IgD-negative memory B cell (primary cell): ENCODE results near the gene HID1. TPM values are rescaled to one million over a fixed set of nuclear protein-coding genes. Genes with fewer than 3 reads are reported as not detected.
A peak's percentile ranks its signal among the peaks of the same experiment; 100 is the strongest.

Experiments used
- H3K27ac Mint-ChIP-seq, 3 donors: one replicate each; pipeline ENCODE4 v1.8.0; 2020 to 2022; ENCODE audit warnings: mild to moderate bottlenecking in 3 of 3, mixed read lengths in 3 of 3, moderate library complexity in 1 of 3
- H3K27me3 Mint-ChIP-seq: one replicate; pipeline ENCODE4 v1.8.0; 2021; ENCODE audit warnings: mixed read lengths
- H3K36me3 Mint-ChIP-seq: one replicate; pipeline ENCODE4 v1.8.0; 2020; ENCODE audit warnings: mild to moderate bottlenecking, mixed read lengths
- H3K4me1 Mint-ChIP-seq, 3 donors: one replicate each; pipeline ENCODE4 v1.8.0; 2020 to 2022; ENCODE audit warnings: mixed read lengths in 3 of 3, mild to moderate bottlenecking in 1 of 3
- H3K4me3 Mint-ChIP-seq, 4 donors: one replicate each; pipeline ENCODE4 v1.8.0; 2020 to 2022; ENCODE audit warnings: mild to moderate bottlenecking in 4 of 4, mixed read lengths in 4 of 4, moderate library complexity in 3 of 4
- H3K9me3 Mint-ChIP-seq, 3 donors: one replicate each; pipeline ENCODE4 v1.8.0; 2020 to 2021; ENCODE audit warnings: mixed read lengths in 3 of 3, mild to moderate bottlenecking in 1 of 3
- polyA plus RNA-seq: library from polyadenylated mRNA; unstranded; fragments of 300-500 nt; fragmentation: Illumina TruSeq; gene quantifications from one replicate; pipeline ENCODE4 v1.2.3, GENCODE V29; 2021

Gene HID1
- polyA plus RNA-seq, 1 donor from 2014 or later = 1.2 TPM

DNA sequence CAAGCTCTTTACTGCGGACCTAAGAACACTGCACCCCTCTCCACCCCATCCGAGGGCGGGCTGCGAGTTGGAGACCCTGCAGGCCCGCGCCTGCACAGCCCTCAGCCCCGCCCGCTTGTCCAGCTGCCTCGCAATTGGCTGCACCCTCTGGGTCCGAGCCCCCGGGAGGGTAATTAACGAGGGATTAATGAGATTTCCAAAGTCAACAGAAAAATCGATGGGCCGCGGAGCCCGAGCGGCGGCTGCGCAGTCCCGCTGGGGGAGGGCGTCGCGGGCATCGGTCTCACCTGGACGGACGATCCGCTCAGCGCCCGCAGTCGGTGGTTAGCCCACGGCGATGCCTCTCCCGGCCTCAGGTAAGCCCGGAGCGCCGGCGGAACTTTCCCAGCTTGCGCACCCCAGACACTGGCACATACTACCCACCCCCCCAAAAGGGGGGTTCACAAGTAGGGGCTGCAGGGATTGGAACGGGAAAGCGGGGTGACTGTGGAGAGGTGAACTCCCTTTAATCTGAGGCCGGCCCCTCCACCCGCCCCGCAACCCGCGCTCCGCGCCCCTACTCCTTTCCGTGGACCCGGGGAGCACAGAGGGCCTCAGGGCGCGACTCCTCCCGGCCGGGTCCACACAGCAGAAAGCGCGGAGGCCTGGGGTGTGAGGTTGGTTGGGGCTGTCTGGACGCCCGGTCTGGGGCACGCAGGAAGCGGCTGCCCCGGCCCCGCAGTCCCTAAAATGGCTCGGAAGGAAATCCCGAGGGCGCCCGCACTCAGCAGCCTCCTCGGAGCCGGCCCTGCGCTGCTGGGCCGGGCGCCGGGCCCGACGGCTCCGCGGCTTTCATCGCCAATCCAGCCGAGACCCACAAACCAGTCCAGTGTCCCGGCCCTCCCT, 36.7 kb downstream of the HID1 start, which contains the start of gene OTOP3:
TSS of gene OTOP3 (plus strand) at position 314 of the 885 bp plus-strand sequence. CDS start at position 338, 24 bp downstream.
- H3K4me1 Mint-ChIP-seq = peaks cover 0 to 2% (median 0%) of the 10 kb centered on the region in 3 donors
- H3K27ac Mint-ChIP-seq = no peak within 1 kb of the TSS
- H3K27me3 Mint-ChIP-seq = peaks cover 55% of the 10 kb centered on the region
- no peaks in the 10 kb centered on the region for H3K36me3 Mint-ChIP-seq
- no peaks in the 10 kb centered on the region for H3K9me3 Mint-ChIP-seq
- H3K4me3 Mint-ChIP-seq = peak within 1 kb of the TSS in 1 of 4 donors; percentile 52

GRCh38 chr17:74935048-74935447, 37.5 kb downstream of the HID1 start:
- Mint-ChIP-seq H3K27me3 (peaks cover 61% of the 10 kb centered on the region), H3K4me3 (peak overlapping the region in 1 of 4 donors; percentile 52), H3K27ac (no peak overlapping the region), H3K36me3 (no peaks in the 10 kb centered on the region), H3K9me3 (no peaks in the 10 kb centered on the region), H3K4me1 (peaks cover 0 to 2% (median 0%) of the 10 kb centered on the region in 3 donors)

- no peak overlapping the region for H3K4me3 Mint-ChIP-seq
- H3K36me3 Mint-ChIP-seq = no peaks in the 10 kb centered on the region
- H3K27ac Mint-ChIP-seq = no peak overlapping the region
- no peaks in the 10 kb centered on the region for H3K9me3 Mint-ChIP-seq
- H3K4me1 Mint-ChIP-seq = no peaks in the 10 kb centered on the region
- H3K27me3 Mint-ChIP-seq = peaks cover 61% of the 10 kb centered on the region
Measured at GRCh38 chr17:74930535-74931036, 42.0 kb downstream of the HID1 start.

GRCh38 chr17:74928786-74929185, 43.8 kb downstream of the HID1 start:
- H3K36me3 Mint-ChIP-seq = no peaks in the 10 kb centered on the region
- no peak overlapping the region for H3K4me3 Mint-ChIP-seq
- no peak overlapping the region for H3K27ac Mint-ChIP-seq
- H3K27me3 Mint-ChIP-seq = peaks cover 65% of the 10 kb centered on the region
- peaks cover 0 to 2% (median 2%) of the 10 kb centered on the region in 3 donors for H3K4me1 Mint-ChIP-seq
- no peaks in the 10 kb centered on the region for H3K9me3 Mint-ChIP-seq

- Mint-ChIP-seq H3K27me3 (peaks cover 45% of the 10 kb centered on the region), H3K4me3 (no peak overlapping the region)
Measured at GRCh38 chr17:74925242-74925641, 47.3 kb downstream of the HID1 start.

DNA sequence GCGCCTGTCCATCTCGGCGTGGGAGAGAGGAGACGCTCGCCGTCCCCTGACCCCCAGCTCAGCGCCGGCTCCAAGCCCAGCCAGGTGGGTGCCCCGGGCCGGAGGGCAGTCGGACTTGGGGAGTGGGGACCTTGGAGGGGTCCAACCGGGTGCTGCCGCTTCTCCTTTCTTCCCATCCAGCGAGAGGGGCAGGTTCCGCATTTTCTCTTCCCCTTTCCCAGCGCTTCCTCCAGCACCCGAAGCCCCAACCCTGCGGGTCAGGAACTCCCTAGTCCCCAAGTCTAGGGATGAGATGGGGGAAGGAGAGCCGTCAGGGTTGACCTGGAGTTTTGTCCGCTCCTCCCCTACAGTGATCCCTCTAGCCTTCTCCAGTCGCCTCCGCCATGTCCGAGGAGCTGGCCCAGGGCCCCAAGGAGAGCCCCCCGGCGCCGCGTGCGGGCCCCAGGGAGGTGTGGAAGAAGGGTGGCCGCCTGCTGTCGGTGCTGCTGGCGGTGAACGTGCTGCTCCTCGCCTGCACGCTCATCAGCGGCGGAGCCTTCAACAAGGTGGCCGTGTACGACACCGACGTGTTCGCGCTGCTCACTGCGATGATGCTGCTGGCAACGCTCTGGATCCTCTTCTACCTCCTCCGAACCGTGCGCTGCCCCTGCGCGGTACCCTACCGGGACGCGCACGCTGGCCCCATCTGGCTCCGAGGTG, 48.2 kb downstream of the HID1 start, which contains the start of gene OTOP2:
TSS of gene OTOP2 (plus strand) at position 24 of the 699 bp plus-strand sequence. CDS start at position 384, 360 bp downstream.
- Mint-ChIP-seq H3K27ac (no peak within 1 kb of the TSS), H3K4me3 (peak within 1 kb of the TSS in 3 of 4 donors; percentile 65 to 78 (median 66)), H3K36me3 (no peaks in the 10 kb centered on the region), H3K9me3 (no peaks in the 10 kb centered on the region), H3K4me1 (peaks cover 0 to 2% (median 2%) of the 10 kb centered on the region in 3 donors), H3K27me3 (peaks cover 42% of the 10 kb centered on the region)

More at GRCh38 chr17:74925242-74925641, 47.3 kb downstream of the HID1 start:
- H3K27ac Mint-ChIP-seq = no peak overlapping the region
- peaks cover 0 to 2% (median 2%) of the 10 kb centered on the region in 3 donors for H3K4me1 Mint-ChIP-seq
- H3K36me3 Mint-ChIP-seq = no peaks in the 10 kb centered on the region
- H3K9me3 Mint-ChIP-seq = no peaks in the 10 kb centered on the region

DNA sequence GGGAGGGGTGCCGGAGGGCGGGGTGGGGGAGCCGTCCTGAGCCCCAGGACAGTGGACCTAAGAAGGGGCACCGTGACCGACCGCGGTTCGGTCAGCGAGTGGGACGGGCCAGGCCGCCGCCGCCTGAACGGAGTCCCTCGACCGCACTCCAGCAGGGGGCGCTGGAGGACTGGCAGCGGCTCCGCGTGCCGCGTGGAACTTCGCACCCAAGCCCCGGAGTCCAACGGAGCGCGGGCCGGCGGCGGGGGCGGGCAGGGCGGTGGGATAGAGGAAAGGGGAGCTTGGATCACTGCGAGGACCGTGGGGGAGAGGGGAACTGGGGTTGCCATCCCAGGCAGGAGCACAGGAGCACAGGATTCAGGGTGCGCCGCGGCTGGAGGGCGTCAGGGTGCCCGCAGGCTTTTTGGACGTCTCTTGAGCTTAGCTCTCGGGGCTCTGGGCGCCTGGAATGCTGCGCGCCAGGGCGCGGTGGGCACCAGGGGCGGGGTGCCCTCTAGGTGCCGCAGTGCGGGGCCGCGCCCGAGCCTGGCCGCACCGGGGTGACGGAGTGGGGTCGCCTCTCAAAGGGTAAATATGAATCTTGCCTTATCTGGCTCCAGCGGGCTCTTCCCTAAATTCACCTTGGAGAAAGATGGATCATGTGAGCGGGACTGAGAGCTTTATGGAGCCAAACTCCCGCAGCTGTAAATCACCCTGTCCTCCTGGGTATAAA, 48.9 kb downstream of the HID1 start:
- Mint-ChIP-seq H3K4me3 (peak overlapping the region in 2 of 4 donors; percentile 66 to 78), H3K27me3 (peaks cover 42% of the 10 kb centered on the region), H3K9me3 (no peaks in the 10 kb centered on the region), H3K27ac (no peak overlapping the region), H3K36me3 (no peaks in the 10 kb centered on the region), H3K4me1 (peaks cover 0 to 2% (median 2%) of the 10 kb centered on the region in 3 donors)

DNA sequence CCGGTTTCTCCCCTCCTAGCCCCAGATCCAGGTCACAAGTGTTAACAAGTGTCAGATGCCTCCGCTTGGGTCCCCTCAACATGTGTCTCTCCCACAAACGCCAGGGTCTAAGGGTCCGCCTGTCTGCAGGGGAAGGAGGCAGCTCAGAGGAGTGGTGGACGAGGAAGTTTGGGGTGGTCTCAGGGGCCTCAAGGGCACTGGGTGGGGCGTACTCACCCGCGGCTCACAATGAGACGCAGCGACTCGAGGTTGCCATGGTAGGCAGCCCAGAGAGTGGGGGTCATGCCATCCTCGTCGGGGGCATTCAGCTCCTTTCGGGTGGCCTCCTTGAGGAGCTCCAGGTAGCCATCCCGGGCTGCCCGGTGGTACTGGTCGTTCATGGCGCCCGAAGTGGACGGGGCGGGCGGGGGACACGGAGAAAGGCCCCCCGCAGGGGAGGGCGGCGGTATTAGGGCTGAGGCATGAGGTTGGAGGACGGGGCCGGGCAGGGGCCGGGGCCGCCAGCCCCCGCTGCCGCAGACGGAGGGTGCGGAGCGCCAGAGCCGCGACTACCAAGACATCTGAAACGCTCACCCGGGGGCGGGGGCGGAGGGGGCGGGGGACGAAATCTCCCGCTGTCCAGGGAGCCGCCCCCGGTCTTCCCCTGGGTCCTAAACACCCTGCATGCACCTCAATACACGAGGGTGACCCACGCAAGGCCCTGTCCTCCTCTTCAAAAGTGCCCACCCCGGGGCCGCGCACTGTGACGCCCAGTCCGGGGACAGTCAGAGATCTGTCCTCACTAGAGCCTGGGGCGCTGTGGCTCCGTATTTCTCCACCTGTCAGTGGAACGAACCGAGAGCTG, 49.6 kb downstream of the HID1 start, which contains the start of gene USH1G:
TSS of gene USH1G (minus strand) at position 562 of the 844 bp plus-strand sequence. CDS start at position 380, 182 bp downstream.
- Mint-ChIP-seq H3K9me3 (no peaks in the 10 kb centered on the region), H3K36me3 (no peaks in the 10 kb centered on the region), H3K27ac (no peak within 1 kb of the TSS), H3K4me3 (peak within 1 kb of the TSS in 3 of 4 donors; percentile 60 to 78 (median 66)), H3K4me1 (peaks cover 0 to 2% (median 2%) of the 10 kb centered on the region in 3 donors), H3K27me3 (peaks cover 37% of the 10 kb centered on the region)

- Mint-ChIP-seq H3K4me3 (peak overlapping the region in 1 of 4 donors; percentile 68), H3K36me3 (no peaks in the 10 kb centered on the region), H3K27ac (no peak overlapping the region), H3K4me1 (peaks cover 0 to 2% (median 2%) of the 10 kb centered on the region in 3 donors), H3K27me3 (peaks cover 35% of the 10 kb centered on the region), H3K9me3 (no peaks in the 10 kb centered on the region)
Measured at GRCh38 chr17:74922172-74922571, 50.4 kb downstream of the HID1 start.

DNA sequence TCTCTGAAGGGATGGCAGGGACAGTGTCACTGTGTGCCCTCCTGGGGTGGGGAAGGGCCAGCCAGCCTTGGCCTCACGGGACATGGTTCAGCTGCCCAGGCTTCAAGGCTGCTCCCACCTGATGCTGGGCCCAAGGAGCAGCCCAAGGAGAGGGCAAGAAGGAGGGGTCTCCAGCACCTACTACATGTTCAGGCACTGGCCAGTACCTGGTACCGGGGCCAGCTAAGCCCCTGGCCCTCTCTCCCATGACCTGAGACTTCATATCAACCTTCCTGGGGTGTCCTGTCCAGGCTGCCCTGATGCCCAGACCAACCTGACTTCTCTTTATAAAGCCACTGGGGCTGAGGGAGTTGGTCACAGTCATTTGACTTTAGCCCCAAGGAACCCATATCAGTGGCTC, 50.8 kb downstream of the HID1 start:
- no peak overlapping the region for H3K27ac Mint-ChIP-seq
- H3K4me3 Mint-ChIP-seq = no peak overlapping the region
- H3K9me3 Mint-ChIP-seq = no peaks in the 10 kb centered on the region
- H3K4me1 Mint-ChIP-seq = peaks cover 0 to 2% (median 2%) of the 10 kb centered on the region in 3 donors
- peaks cover 36% of the 10 kb centered on the region for H3K27me3 Mint-ChIP-seq
- H3K36me3 Mint-ChIP-seq = no peaks in the 10 kb centered on the region

- Mint-ChIP-seq H3K9me3 (no peaks in the 10 kb centered on the region), H3K4me1 (peaks cover 0 to 2% (median 2%) of the 10 kb centered on the region in 3 donors), H3K36me3 (no peaks in the 10 kb centered on the region), H3K4me3 (peak overlapping the region in 1 of 4 donors; percentile 79), H3K27me3 (peaks cover 34% of the 10 kb centered on the region), H3K27ac (no peak overlapping the region)
Measured at GRCh38 chr17:74921026-74921681, 51.4 kb downstream of the HID1 start.

DNA sequence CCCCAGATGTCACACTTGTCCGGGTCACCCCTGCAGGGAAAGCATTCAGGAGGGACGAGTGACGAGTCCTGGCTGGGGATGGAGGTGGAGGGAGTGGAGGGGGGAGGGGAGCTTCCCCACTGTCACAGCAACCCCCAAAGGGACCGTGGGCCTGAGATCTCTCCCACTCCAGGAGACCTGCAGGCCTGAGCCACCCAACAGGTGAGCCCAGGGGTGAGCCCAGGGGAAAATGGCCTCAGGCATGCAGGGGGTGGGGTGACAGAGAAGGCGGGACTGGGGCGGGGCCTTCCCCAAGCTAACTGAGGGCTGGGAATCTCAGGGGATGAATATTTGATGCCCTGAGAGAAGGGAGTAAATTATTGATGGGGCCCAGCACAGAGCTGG, 51.9 kb downstream of the HID1 start:
- peaks cover 0 to 2% (median 2%) of the 10 kb centered on the region in 3 donors for H3K4me1 Mint-ChIP-seq
- no peaks in the 10 kb centered on the region for H3K9me3 Mint-ChIP-seq
- peaks cover 31% of the 10 kb centered on the region for H3K27me3 Mint-ChIP-seq
- peaks cover 2% of the 10 kb centered on the region for H3K36me3 Mint-ChIP-seq
- peak overlapping the region in 1 of 4 donors; percentile 79 for H3K4me3 Mint-ChIP-seq
- no peak overlapping the region for H3K27ac Mint-ChIP-seq

- H3K36me3 Mint-ChIP-seq = peaks cover 2% of the 10 kb centered on the region
- H3K4me3 Mint-ChIP-seq = no peak overlapping the region
- peaks cover 28% of the 10 kb centered on the region for H3K27me3 Mint-ChIP-seq
- no peak overlapping the region for H3K27ac Mint-ChIP-seq
- H3K9me3 Mint-ChIP-seq = no peaks in the 10 kb centered on the region
- peaks cover 0 to 2% (median 2%) of the 10 kb centered on the region in 3 donors for H3K4me1 Mint-ChIP-seq
Measured at GRCh38 chr17:74920306-74920620, 52.3 kb downstream of the HID1 start.
